H1 (cell line): ENCODE results near the gene UVRAG. TPM values are rescaled to one million over a fixed set of nuclear protein-coding genes. Genes with fewer than 3 reads are reported as not detected.

Experiments
- CTCF ChIA-PET: fragments of 300-600 bp; sonication (Branson Sonifier 250); formaldehyde crosslinking; loops from one replicate; lab custom pipeline; 2021; ENCODE audit not compliant: partially characterized antibody; lab: Charles Lee
- POLR2A ChIA-PET: fragments of 300-600 bp; sonication (Branson Sonifier 250); formaldehyde crosslinking; loops from one replicate; lab custom pipeline; 2021; ENCODE audit warnings: inconsistent platforms; ENCODE audit not compliant: partially characterized antibody; lab: Charles Lee
- DNase-seq, 2 experiments: peaks; one replicate each; pipeline versions ENCODE4 v3.0.0 to v3.0.0-alpha.2; 2010 to 2022; ENCODE audit warnings: low spot score in 2 of 2, low read depth in 1 of 2, mixed read lengths in 1 of 2
- FAIRE-seq: peaks from 2 replicates; lab custom pipeline; 2011; peaks lifted over from hg19 to GRCh38; lab: Jason Lieb, UNC
- H2AFZ ChIP-seq: 2 replicates; pipeline ENCODE4 v1.8.1; 2012; ENCODE audit warnings: low read length, inconsistent platforms
- H2AK5ac ChIP-seq: 2 replicates; pipeline ENCODE4 v1.6.1; 2013; ENCODE audit warnings: low read depth, low read length
- H2BK120ac ChIP-seq: replicated peaks from 2 replicates; pipeline ENCODE3; 2013; ENCODE audit warnings: low read depth, low read length, inconsistent platforms
- H2BK12ac ChIP-seq: 2 replicates; pipeline ENCODE4 v1.6.1; 2013; ENCODE audit warnings: low read depth, low read length
- H2BK15ac ChIP-seq: 2 replicates; pipeline ENCODE4 v1.6.1; 2013; ENCODE audit warnings: low read length
- H2BK20ac ChIP-seq: 2 replicates; pipeline ENCODE4 v1.6.1; 2013; ENCODE audit warnings: low read length
- H2BK5ac ChIP-seq: 2 replicates; pipeline ENCODE4 v1.6.1; 2013; ENCODE audit warnings: low read depth, low read length
- H3K14ac ChIP-seq: 2 replicates; pipeline ENCODE4 v1.6.1; 2013; ENCODE audit warnings: inconsistent platforms; ENCODE audit not compliant: insufficient read length
- H3K18ac ChIP-seq: 2 replicates; pipeline ENCODE4 v1.6.1; 2013; ENCODE audit warnings: low read length; ENCODE audit errors: extremely low read depth
- H3K23ac ChIP-seq: 2 replicates; pipeline ENCODE4 v1.6.1; 2013; ENCODE audit warnings: inconsistent platforms; ENCODE audit not compliant: insufficient read length
- H3K23me2 ChIP-seq: 2 replicates; pipeline ENCODE4 v1.6.1; 2013; ENCODE audit warnings: low read depth, low read length
- H3K27ac ChIP-seq: 2 replicates; pipeline ENCODE4 v1.6.1; 2011; ENCODE audit warnings: low read depth, low read length, inconsistent platforms
- H3K27me3 ChIP-seq, 4 experiments: replicated peaks in 1 of 4; 1 replicate in 1 of 4; 2 replicates in 3 of 4; pipeline versions ENCODE4 v1.6.1 to v1.8.1; 2011 to 2013; ENCODE audit warnings: low read length in 3 of 4, mild to moderate bottlenecking in 3 of 4, inconsistent platforms in 2 of 4, mixed read lengths in 2 of 4, moderate library complexity in 1 of 4; ENCODE audit not compliant: control insufficient read depth in 3 of 4, insufficient read depth in 3 of 4; ENCODE audit errors: extremely low read depth in 1 of 4
- H3K36me3 ChIP-seq, 4 experiments: 2 replicates each; pipeline versions ENCODE4 v1.6.1 to v1.8.1; 2011 to 2013; ENCODE audit warnings: mild to moderate bottlenecking in 4 of 4, low read length in 3 of 4, moderate library complexity in 2 of 4, control low read depth in 1 of 4, inconsistent platforms in 1 of 4; ENCODE audit not compliant: insufficient read depth in 4 of 4, control insufficient read depth in 2 of 4
- H3K4ac ChIP-seq: replicated peaks from 2 replicates; pipeline ENCODE3; 2013; ENCODE audit warnings: low read length, low read depth, mixed read lengths, inconsistent platforms; ENCODE audit not compliant: insufficient read length
- H3K4me1 ChIP-seq, 4 experiments: replicated peaks in 1 of 4; 1 replicate in 1 of 4; 2 replicates in 3 of 4; pipeline versions ENCODE4 v1.6.1 to v1.8.1; 2011 to 2013; ENCODE audit warnings: low read length in 3 of 4, inconsistent platforms in 2 of 4, mixed read lengths in 1 of 4; ENCODE audit not compliant: insufficient read depth in 4 of 4, control insufficient read depth in 3 of 4
- H3K4me2 ChIP-seq, 2 experiments: 2 replicates each; pipeline versions ENCODE4 v1.6.1 to v1.8.1; 2011 to 2013; ENCODE audit warnings: low read depth in 2 of 2, low read length in 2 of 2, control low read depth in 1 of 2, inconsistent platforms in 1 of 2, mild to moderate bottlenecking in 1 of 2; ENCODE audit not compliant: insufficient read depth in 1 of 2
- H3K4me3 ChIP-seq, 4 experiments: fragments of 200-600, 300-600 bp in 1 of 4; sonication (generic), shearing (Covaris generic), sonication (Bioruptor Twin) in 1 of 4; 2 replicates each; pipeline versions ENCODE4 v1.5.1 to v1.8.1; 2011 to 2016; ENCODE audit warnings: low read length in 4 of 4, low read depth in 3 of 4, control low read depth in 2 of 4, inconsistent platforms in 2 of 4, mild to moderate bottlenecking in 2 of 4, mixed read lengths in 1 of 4, moderate library complexity in 1 of 4; ENCODE audit not compliant: insufficient read depth in 2 of 4; ENCODE audit errors: extremely low read depth in 1 of 4
- H3K56ac ChIP-seq: replicated peaks from 2 replicates; pipeline ENCODE3; 2013; ENCODE audit warnings: low read depth, mild to moderate bottlenecking, mixed read lengths, low read length, inconsistent platforms; ENCODE audit not compliant: insufficient read length
- H3K79me1 ChIP-seq: 2 replicates; pipeline ENCODE4 v1.6.1; 2013; ENCODE audit warnings: low read depth, low read length, control low read depth
- H3K79me2 ChIP-seq, 2 experiments: 2 replicates each; pipeline versions ENCODE4 v1.6.1 to v1.8.1; 2012 to 2013; ENCODE audit warnings: low read length in 2 of 2, mild to moderate bottlenecking in 2 of 2, inconsistent platforms in 1 of 2; ENCODE audit not compliant: insufficient read depth in 2 of 2, control insufficient read depth in 1 of 2
- H3K9ac ChIP-seq, 4 experiments: replicated peaks in 1 of 4; 1 replicate in 1 of 4; 2 replicates in 3 of 4; pipeline versions ENCODE4 v1.6.1 to v1.8.1; 2011 to 2013; ENCODE audit warnings: low read depth in 3 of 4, low read length in 3 of 4, control low read depth in 2 of 4, mild to moderate bottlenecking in 2 of 4, moderate library complexity in 2 of 4, inconsistent platforms in 1 of 4; ENCODE audit errors: extremely low read depth in 1 of 4
- H3K9me3 ChIP-seq, 2 experiments: 2 replicates each; pipeline versions ENCODE4 v1.6.1 to v1.8.1; 2012 to 2013; ENCODE audit warnings: mild to moderate bottlenecking in 2 of 2, moderate library complexity in 2 of 2, control low read depth in 1 of 2, inconsistent platforms in 1 of 2, low read depth in 1 of 2, low read length in 1 of 2, mixed read lengths in 1 of 2; ENCODE audit not compliant: insufficient read depth in 2 of 2
- H4K20me1 ChIP-seq, 2 experiments: replicated peaks in 1 of 2; 2 replicates each; pipeline versions ENCODE3 to v1.8.1; 2011 to 2013; ENCODE audit warnings: inconsistent platforms in 2 of 2, low read length in 2 of 2, mild to moderate bottlenecking in 1 of 2; ENCODE audit not compliant: insufficient read depth in 2 of 2, control insufficient read depth in 1 of 2
- H4K5ac ChIP-seq: 2 replicates; pipeline ENCODE4 v1.6.1; 2013; ENCODE audit warnings: low read length, low read depth, mixed read lengths, inconsistent platforms; ENCODE audit not compliant: insufficient read length
- H4K8ac ChIP-seq: 2 replicates; pipeline ENCODE4 v1.8.0; 2013; ENCODE audit warnings: mild to moderate bottlenecking, moderate library complexity, low read length, inconsistent platforms; ENCODE audit not compliant: insufficient read depth; ENCODE audit errors: extremely low read depth
- H4K91ac ChIP-seq: replicated peaks from 2 replicates; pipeline ENCODE3; 2013; ENCODE audit warnings: low read length, mixed read lengths, inconsistent platforms; ENCODE audit not compliant: insufficient read length
- ASH2L ChIP-seq: fragments of 200-600, 300-600 bp; sonication (generic); IDR thresholded peaks from one replicate; pipeline ENCODE4 v1.7.1; 2017; ENCODE audit warnings: low read length
- CTBP2 ChIP-seq: IDR thresholded peaks from 2 replicates; pipeline ENCODE4 v1.7.0; 2011; ENCODE audit warnings: borderline replicate concordance, mild to moderate bottlenecking, moderate library complexity, mixed read lengths, low read length; ENCODE audit not compliant: insufficient read depth, insufficient read length
- FOSL1 ChIP-seq: IDR thresholded peaks from 2 replicates; pipeline ENCODE4 v1.6.1; 2011; ENCODE audit warnings: mild to moderate bottlenecking, low read depth, low read length, moderate library complexity; ENCODE audit not compliant: insufficient read depth
- PHF8 ChIP-seq: fragments of 200-600 bp; sonication (generic); conservative IDR thresholded peaks from 2 replicates; pipeline ENCODE4 v1.7.1; 2012; ENCODE audit warnings: low read depth, mild to moderate bottlenecking, inconsistent platforms, low read length, moderate library complexity
- POLR2A ChIP-seq, 2 experiments: IDR thresholded peaks; 1 replicate in 1 of 2; 2 replicates in 1 of 2; pipeline ENCODE4 v1.6.1; 2011; ENCODE audit warnings: low read depth in 2 of 2, low read length in 2 of 2, mild to moderate bottlenecking in 2 of 2; ENCODE audit errors: control extremely low read depth in 1 of 2
- RBBP5 ChIP-seq: IDR thresholded peaks from 2 replicates; pipeline ENCODE4 v1.7.1; 2012; ENCODE audit warnings: low read depth, mild to moderate bottlenecking, inconsistent platforms, low read length, moderate library complexity, borderline replicate concordance
- SIRT6 ChIP-seq: IDR thresholded peaks from one replicate; pipeline ENCODE4 v1.7.1; 2012; ENCODE audit warnings: low read length, inconsistent platforms
- SP2 ChIP-seq: IDR thresholded peaks from 2 replicates; pipeline ENCODE4 v1.6.1; 2012; ENCODE audit warnings: mild to moderate bottlenecking, low read length, inconsistent platforms
- SP4 ChIP-seq: IDR thresholded peaks from 2 replicates; pipeline ENCODE4 v1.6.1; 2012; ENCODE audit warnings: low read length, inconsistent platforms
- TEAD4 ChIP-seq: IDR thresholded peaks from 2 replicates; pipeline ENCODE4 v1.6.1; 2012; ENCODE audit warnings: low read depth, low read length, inconsistent platforms, mixed read lengths
- WGBS, 2 experiments: shearing (Covaris generic) in 1 of 2; methylation state at CpG; one replicate each; pipeline versions ENCODE4 v1.1.6 to v1.1.7; 2013 to 2015; ENCODE audit warnings: low lambda C conversion rate in 2 of 2, mixed read lengths in 2 of 2, inconsistent platforms in 1 of 2, low coverage in 1 of 2, missing lambda C conversion rate in 1 of 2; ENCODE audit not compliant: insufficient replicate concordance in 2 of 2, insufficient coverage in 1 of 2, insufficient read length in 1 of 2; ENCODE audit errors: extremely low coverage in 1 of 2, missing lambda C conversion rate in 1 of 2; 5-methylcytosine and 5-hydroxymethylcytosine counted together
- polyA plus RNA-seq, 7 experiments: library from polyadenylated mRNA; depleted of rRNA in 3 of 7; stranded (reverse) in 5 of 7; unstranded in 2 of 7; fragments of >200 nt in 5 of 7; fragments of 200-250 nt in 2 of 7; gene quantifications; 1 replicate in 5 of 7; 2 replicates in 1 of 7; 4 replicates in 1 of 7; pipeline versions ENCODE4 v1.2.1 to v1.2.3, GENCODE V29; 2011 to 2013; ENCODE audit warnings: missing spikeins in 2 of 7, mixed read lengths in 2 of 7
- total RNA-seq: library from RNA; stranded (reverse); fragmentation: NEBNext Ultra II Directional; extraction: Animal tissue kit (Norgen Biotek cat#: 25700); gene quantifications from 2 replicates; pipeline ENCODE4 v1.2.1, GENCODE V29; 2021
- TF ChIP-seq, protein P1 (sequence below): IDR thresholded peaks from 2 replicates; pipeline ENCODE4 v1.6.1; 2011; ENCODE audit warnings: low read length, improper control_type of control experiment
- TF ChIP-seq, protein P2 (sequence below): IDR thresholded peaks from 2 replicates; pipeline ENCODE4 v1.6.1; 2011; ENCODE audit warnings: low read depth, mild to moderate bottlenecking, low read length; ENCODE audit not compliant: insufficient read depth

Gene UVRAG
- total and polyA plus RNA-seq, 2 of the 8 experiments (the other 6 are each of a cell fraction or from before 2014, with no cell fraction given), result 5.5 to 14.7 TPM

DNA sequence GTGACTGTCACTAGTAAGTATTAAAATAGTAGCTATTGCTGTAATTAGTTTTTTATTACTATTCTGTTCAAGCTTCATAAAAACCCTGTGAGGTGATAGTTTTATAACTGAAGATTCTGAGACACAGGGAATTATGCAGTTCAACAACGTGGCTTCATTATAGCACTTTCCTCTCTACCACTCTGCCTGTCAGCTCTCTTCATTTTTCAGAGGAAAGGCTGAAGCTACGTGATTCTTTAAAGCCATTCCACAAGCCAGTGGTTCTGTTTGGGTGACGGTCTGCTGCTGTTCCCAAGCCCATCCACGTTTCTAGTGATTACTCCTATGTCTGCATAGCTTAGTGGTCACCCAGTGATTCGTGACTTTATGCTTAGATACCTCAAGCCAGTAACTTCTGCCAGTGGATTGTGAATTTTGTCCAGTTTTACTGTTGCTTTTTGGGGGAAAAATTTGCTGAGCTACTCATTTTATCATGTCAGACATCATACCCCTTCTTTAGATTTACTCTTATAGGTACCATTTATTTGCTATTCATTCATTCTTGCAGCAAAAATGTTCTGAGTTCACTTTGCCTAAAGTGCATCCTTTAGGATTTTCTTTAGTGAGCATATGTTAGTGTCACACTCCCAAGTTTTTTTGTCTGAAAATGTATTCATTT, 59.8 kb downstream of the UVRAG start:
- Histone ChIP-seq H2AK5ac (no peak overlapping the region), H2AFZ (no peak overlapping the region), H2BK15ac (no peak overlapping the region), H3K4me1 (peaks cover 0 to 6% (median 3%) of the 10 kb centered on the region in 4 experiments; a peak in 5 of 7 replicates), H3K14ac (no peak overlapping the region), H3K18ac (no peak overlapping the region), H3K79me1 (peaks cover 4% of the 10 kb centered on the region; the same call in 1 of the 2 replicates), H3K36me3 (no peaks in the 10 kb centered on the region), H3K27ac (no peak overlapping the region), H4K91ac (no peak overlapping the region), H3K9ac (no peak overlapping the region), H2BK20ac (no peak overlapping the region), H3K9me3 (no peaks in the 10 kb centered on the region; a peak in 1 of 4 replicates), H2BK5ac (no peak overlapping the region), H2BK120ac (no peak overlapping the region), H3K56ac (no peak overlapping the region), H2BK12ac (no peak overlapping the region), H4K5ac (no peak overlapping the region), H3K23ac (no peak overlapping the region), H3K4me2 (no peak overlapping the region), H3K23me2 (no peaks in the 10 kb centered on the region), H4K8ac (no peak overlapping the region), H3K27me3 (no peaks in the 10 kb centered on the region), H4K20me1 (peaks cover 0 to 3% of the 10 kb centered on the region in 2 experiments), H3K79me2 (no peaks in the 10 kb centered on the region), H3K4me3 (no peak overlapping the region), H3K4ac (no peak overlapping the region)
- 82% methylated on average over 5 of the region's 5 CpGs; no CpG with 5 or more reads in 1 of the 2 experiments for WGBS, 2 experiments
- no peak for FAIRE-seq
- ChIA-PET CTCF (interaction anchor here (0.9 to 1.0 kb wide), 2 partner anchors 9 to 72 kb away, joined by 3 to 4 read pairs; no protein-coding TSS in a partner anchor), POLR2A (no interaction called here)
- DNase-seq, result no peak
- TF ChIP-seq RBBP5 (no peak), CTBP2 (no peak), SP2 (no peak), ASH2L (no peak), SP4 (no peak), FOSL1 (no peak), TEAD4 (no peak), POLR2A (IDR thresholded peaks at IDR 0.05; ENCODE audit: control extremely low read depth in 1 of 2, low read depth in 2 of 2, low read length in 2 of 2) (no peak), PHF8 (no peak), SIRT6 (no peak)
- TF ChIP-seq, protein P1, sequence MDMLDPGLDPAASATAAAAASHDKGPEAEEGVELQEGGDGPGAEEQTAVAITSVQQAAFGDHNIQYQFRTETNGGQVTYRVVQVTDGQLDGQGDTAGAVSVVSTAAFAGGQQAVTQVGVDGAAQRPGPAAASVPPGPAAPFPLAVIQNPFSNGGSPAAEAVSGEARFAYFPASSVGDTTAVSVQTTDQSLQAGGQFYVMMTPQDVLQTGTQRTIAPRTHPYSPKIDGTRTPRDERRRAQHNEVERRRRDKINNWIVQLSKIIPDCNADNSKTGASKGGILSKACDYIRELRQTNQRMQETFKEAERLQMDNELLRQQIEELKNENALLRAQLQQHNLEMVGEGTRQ, result no peak
- TF ChIP-seq, protein P2, sequence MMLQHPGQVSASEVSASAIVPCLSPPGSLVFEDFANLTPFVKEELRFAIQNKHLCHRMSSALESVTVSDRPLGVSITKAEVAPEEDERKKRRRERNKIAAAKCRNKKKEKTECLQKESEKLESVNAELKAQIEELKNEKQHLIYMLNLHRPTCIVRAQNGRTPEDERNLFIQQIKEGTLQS, result no peak
